BJ (cell line): ENCODE data around the gene PRSS57. TPM values are rescaled to one million over a fixed set of nuclear protein-coding genes. Genes with fewer than 3 reads are reported as not detected.
A peak's percentile ranks its signal among the peaks of the same experiment; 100 is the strongest.

Source experiments
- CTCF ChIA-PET: fragments of 350-600 bp; formaldehyde crosslinking; extraction: SDS; loops from one replicate; lab custom pipeline; 2021; ENCODE audit warnings: antibody characterized with exemption, inconsistent platforms; lab: Yijun Ruan, JAX
- POLR2A ChIA-PET: fragments of 300-600 bp; sonication (Branson Sonifier 250); formaldehyde crosslinking; extraction: SDS; loops from one replicate; lab custom pipeline; 2021; ENCODE audit warnings: antibody characterized with exemption; lab: Charles Lee
- DNase-seq: peaks from one replicate; pipeline ENCODE4 v3.0.0-alpha.2; 2011; ENCODE audit warnings: low read depth
- H3K27me3 ChIP-seq: 2 replicates; pipeline ENCODE4 v1.6.0; 2011; ENCODE audit warnings: low read length; ENCODE audit not compliant: control insufficient read depth, insufficient read depth
- H3K36me3 ChIP-seq: 2 replicates; pipeline ENCODE4 v1.5.1; 2011; ENCODE audit warnings: low read length; ENCODE audit not compliant: control insufficient read depth, insufficient read depth
- H3K4me3 ChIP-seq: 2 replicates; pipeline ENCODE4 v1.5.1; 2011; ENCODE audit warnings: low read depth, mild to moderate bottlenecking, control low read depth, low read length
- polyA plus RNA-seq: library from polyadenylated mRNA; depleted of rRNA; stranded (reverse); fragments of >200 nt; gene quantifications from 2 replicates; pipeline ENCODE4 v1.2.3, GENCODE V29; 2011
- TF ChIP-seq, protein P1 (sequence below): IDR thresholded peaks from 2 replicates; pipeline ENCODE4 v1.5.1; 2011; ENCODE audit warnings: low read depth, mild to moderate bottlenecking, control low read depth, inconsistent platforms, low read length, moderate library complexity; ENCODE audit not compliant: insufficient read depth

The PRSS57 gene
- polyA plus RNA-seq, 1 experiment, result not detected

DNA sequence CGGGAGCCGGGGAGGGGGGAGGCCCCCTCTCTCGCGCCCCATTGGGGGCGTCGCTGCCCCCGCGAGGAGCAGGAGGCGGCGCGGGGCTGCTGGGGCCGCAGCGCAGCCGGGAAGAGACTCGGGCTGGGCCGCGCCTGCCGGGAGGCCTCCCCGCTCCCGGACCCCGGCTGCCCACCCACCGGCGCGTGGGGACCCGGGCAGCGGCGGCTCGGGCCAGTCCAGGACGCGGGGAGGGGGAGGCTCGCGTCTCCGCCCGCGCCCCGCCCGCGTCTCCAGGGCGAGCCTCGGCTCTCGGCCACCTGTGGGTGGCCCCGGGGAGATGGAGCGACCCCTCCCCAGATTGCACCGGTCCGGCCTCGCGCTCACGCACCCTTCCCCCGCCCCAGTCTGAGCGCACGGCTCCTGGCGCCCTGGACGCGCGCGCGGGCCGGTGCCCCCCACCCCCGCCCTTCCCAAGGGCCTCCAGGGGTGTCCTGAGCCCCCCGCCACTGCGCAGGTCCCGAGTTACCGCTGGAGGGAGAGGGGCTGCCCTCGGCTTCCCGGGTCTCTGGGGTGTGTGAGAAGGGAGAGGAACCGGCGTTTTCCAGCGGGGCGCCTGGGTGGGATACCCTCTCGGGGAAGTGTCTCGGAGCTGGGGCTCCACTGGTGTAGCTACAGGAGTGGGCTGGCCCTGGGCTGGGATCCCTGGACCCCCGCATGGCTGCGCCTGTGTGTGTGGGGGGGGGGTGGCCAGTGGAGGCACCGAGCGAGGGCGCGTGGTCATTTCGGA lies 14.1 kb upstream of the PRSS57 start:
- Histone ChIP-seq H3K36me3 (no peaks in the 10 kb centered on the region), H3K27me3 (peaks cover 14% of the 10 kb centered on the region), H3K4me3 (peak overlapping the region; percentile 43)
- ChIA-PET POLR2A (no interaction called here), CTCF (interaction anchor here (1.0 to 1.8 kb wide), 3 partner anchors 9 to 25 kb away, joined by 3 to 8 read pairs (median 4); no protein-coding TSS in a partner anchor)
- no peak for DNase-seq
- TF ChIP-seq, protein P1, sequence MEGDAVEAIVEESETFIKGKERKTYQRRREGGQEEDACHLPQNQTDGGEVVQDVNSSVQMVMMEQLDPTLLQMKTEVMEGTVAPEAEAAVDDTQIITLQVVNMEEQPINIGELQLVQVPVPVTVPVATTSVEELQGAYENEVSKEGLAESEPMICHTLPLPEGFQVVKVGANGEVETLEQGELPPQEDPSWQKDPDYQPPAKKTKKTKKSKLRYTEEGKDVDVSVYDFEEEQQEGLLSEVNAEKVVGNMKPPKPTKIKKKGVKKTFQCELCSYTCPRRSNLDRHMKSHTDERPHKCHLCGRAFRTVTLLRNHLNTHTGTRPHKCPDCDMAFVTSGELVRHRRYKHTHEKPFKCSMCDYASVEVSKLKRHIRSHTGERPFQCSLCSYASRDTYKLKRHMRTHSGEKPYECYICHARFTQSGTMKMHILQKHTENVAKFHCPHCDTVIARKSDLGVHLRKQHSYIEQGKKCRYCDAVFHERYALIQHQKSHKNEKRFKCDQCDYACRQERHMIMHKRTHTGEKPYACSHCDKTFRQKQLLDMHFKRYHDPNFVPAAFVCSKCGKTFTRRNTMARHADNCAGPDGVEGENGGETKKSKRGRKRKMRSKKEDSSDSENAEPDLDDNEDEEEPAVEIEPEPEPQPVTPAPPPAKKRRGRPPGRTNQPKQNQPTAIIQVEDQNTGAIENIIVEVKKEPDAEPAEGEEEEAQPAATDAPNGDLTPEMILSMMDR, result no peak

DNA sequence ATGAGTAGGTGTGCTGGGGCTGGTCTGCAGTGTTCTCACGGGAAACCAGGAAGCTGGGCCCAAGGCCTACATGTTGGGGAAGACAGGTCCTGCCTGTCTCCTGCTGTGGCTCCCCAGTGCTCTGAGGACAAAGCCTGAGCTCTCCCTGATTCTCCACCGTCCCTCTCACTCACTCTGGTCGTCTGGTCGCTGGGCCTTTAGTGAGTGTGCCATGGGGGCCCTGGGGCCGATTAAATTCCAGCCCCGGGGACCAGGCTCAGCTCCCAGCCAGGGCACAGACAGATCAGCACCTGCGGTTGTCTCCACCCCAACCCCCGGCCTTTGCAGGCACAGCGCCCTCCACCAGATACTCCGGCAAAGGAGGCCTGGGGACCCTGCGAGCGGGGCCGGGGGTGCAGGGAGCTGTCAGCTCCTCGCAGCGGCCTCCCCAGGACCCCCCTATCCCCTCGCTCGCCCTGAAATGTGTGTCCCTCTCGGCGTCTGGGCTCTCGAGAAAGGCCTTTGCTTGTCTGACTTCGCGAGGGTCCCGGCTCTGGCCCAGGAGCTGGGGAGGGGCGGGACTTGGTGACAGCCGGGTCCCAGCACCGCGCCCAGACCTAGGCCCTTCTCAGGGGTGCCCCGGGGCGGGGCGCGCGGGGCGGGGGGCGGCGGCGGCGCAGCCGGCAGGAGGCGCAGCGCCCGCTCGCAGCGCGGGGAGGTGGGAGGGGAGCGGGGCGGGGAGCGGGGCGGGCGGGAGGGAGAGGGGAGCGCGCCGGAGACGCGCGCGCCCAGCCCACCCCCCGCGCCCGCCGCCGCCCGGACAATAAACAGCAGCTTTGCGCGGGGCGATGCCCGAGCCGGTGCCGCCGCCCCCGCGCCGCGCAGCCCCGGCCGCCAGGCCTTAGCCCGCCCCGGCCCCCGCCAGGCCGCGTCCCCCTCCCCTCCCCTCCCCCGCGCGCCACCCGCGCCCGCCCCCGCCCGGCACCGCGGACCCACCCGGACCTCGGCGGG lies 13.2 kb upstream of the PRSS57 start, which contains the start of gene PALM:
TSS of gene PALM (plus strand) at position 782 of the 990 bp plus-strand sequence. CDS start 212 bp downstream, outside the sequence.
- Histone ChIP-seq H3K4me3 (peak within 1 kb of the TSS; percentile 43), H3K36me3 (no peaks in the 10 kb centered on the region), H3K27me3 (peaks cover 14% of the 10 kb centered on the region)
- ChIA-PET CTCF (interaction anchor here (0.6 to 1.8 kb wide), 8 partner anchors 9 to 202 kb away, joined by 3 to 8 read pairs (median 4); partner anchors contain the start of gene RNF126), POLR2A (no interaction called here)
- TF ChIP-seq, protein P1, result no peak
- DNase-seq, result no peak

DNA sequence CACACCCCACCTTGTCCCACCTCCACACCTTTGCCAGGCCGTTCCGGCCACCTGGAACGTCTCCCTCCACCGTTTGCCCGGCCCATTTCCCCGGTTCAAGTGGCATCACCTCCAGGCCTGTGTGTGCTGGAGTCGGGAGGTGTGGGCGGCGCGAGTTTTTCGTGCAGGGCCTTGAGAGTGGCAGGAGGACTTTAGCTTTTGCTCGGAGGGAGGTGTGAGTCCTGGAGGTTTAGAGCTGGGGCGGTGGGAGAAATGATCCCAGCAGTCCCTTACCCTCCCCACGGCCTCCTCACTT lies 9.1 kb upstream of the PRSS57 start:
- CTCF ChIA-PET, result interaction anchor here (0.9 kb wide), 1 partner anchor 66 kb away, joined by 4 read pairs; no protein-coding TSS in a partner anchor
- no peak for DNase-seq

DNA sequence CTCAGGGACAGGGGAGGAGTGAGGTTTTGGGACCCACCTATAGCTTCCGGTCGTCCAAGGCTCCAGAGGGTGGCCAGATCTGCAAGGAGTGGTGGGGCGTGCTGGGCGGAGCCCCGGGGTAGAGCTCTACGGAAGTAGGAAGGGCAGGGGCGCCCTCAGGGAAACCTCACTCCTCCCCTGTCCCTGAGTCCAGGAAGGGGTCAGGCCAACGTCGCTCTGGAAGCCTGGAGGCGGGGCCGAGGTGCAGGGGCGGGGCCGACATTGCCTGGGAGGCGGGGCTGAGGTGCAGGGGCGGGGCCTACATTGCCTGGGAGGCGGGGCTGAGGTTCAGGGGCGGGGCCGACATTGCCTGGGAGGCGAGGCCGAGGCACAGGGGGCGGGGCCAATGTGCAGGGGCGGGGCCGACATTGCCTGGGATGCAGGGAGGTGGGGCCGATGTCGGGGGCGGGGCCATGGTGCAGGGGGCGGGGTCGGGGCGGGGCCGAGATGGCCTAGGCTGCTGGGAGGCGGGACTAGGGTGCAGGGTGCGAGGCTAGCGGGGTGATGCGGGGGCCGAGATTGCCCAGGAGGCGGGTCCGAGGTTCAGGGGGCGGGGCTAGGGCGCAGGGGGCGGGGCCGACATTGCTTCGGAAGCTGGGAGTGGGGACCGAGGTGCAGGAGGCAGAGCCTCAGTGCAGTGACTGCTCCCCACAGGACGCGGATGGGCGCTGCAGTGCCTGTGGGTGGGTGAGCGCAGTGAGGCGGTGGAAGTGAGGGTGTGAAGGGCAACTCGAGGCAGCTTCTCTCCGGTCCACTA lies 8.6 kb upstream of the PRSS57 start:
- peaks cover 7% of the 10 kb centered on the region for H3K27me3 ChIP-seq
- H3K4me3 ChIP-seq, result no peak overlapping the region
- ChIA-PET CTCF (interaction anchor here (0.6 to 1.1 kb wide), 2 partner anchors 19 to 162 kb away, joined by 3 read pairs; no protein-coding TSS in a partner anchor), POLR2A (no interaction called here)
- H3K36me3 ChIP-seq, result no peaks in the 10 kb centered on the region
- DNase-seq, result no peak
- TF ChIP-seq, protein P1, result no peak

More for the DNA sequence above, 9.1 kb upstream of the PRSS57 start:
- POLR2A ChIA-PET, result no interaction called here
- no peak overlapping the region for H3K4me3 ChIP-seq
- TF ChIP-seq, protein P1, result no peak
- H3K36me3 ChIP-seq, result no peaks in the 10 kb centered on the region
- H3K27me3 ChIP-seq, result peaks cover 7% of the 10 kb centered on the region
